NCI-H1694 (cell line): Measurements from ENCODE around the gene SNAPC4.
"Not testable (repeated sequence)": the region's sequence is repeated elsewhere in the genome, so short reads cannot be mapped to it uniquely, and the experiment has no call there.

ENCODE experiments used
- DNase-seq: peaks from one replicate; lab custom pipeline; 2025; lab: John Stamatoyannopoulos, UW

The SNAPC4 gene

DNA sequence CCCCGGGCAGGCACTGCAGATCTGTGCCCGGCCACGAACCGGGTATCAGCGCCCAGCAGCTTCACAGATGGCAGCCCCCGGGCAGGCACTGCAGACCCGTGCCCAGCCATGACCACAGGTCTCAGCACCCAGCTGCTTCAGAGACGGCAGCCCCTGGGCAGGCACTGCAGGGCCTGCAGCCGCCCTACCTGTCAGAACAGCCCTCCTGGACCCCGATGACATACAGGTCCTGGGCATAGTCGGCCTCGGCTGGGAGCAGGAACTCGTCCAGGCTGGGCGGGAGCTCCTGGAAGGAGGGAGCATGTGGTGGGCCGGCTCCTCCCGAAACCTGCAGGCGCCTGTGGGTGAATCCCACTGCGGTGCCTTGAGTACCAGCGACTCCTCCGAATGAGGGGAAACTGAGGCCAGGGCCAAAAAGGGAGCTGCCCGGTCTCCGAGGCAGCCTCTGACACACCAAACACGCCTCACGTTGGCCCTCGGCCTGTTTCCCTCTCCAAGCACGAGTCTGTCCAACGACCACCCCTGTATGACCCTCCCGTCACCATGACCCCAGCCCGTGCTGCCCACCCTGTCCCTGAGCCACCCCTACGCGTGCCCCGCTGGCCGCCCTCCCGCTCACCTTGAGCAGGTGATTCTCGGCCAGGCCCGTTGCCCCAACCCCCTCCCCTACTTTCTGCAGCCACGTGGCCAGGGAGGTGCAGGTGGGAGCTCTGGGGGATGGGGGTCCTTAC, 34.0 kb upstream of the SNAPC4 start:
- no peak for DNase-seq

- DNase-seq, result no peak
These were observed 33.2 kb upstream of the SNAPC4 start for GRCh38 chr9:136433043-136433715.

- no peak for DNase-seq
These were observed 32.6 kb upstream of the SNAPC4 start for GRCh38 chr9:136432591-136432990.

GRCh38 chr9:136431782-136432350, 31.9 kb upstream of the SNAPC4 start:
- DNase-seq, result no peak

GRCh38 chr9:136430588-136431234, 30.7 kb upstream of the SNAPC4 start:
- DNase-seq, result no peak

GRCh38 chr9:136429683-136430491, 29.9 kb upstream of the SNAPC4 start:
- no peak for DNase-seq

GRCh38 chr9:136429075-136429628, 29.2 kb upstream of the SNAPC4 start:
- DNase-seq, result no peak

DNA sequence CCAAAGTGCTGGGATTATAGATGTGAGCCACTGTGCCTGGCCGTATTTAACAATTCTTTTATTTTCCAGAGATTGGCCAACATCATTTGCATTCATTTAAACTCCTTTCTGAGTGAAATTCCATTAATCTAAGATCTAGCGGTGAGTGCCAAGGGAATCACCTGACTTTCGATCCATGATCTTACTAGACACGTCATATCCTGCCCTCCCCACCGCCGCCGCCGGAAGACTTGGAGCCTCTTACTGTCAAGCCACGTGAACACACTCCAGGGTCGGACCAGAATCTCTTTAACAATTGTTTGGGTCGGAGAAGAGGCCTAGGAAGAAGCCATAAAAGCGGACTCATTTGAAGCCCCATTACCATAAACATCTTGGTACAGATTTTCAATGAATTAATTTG, 26.8 kb upstream of the SNAPC4 start:
- DNase-seq, result no peak

DNA sequence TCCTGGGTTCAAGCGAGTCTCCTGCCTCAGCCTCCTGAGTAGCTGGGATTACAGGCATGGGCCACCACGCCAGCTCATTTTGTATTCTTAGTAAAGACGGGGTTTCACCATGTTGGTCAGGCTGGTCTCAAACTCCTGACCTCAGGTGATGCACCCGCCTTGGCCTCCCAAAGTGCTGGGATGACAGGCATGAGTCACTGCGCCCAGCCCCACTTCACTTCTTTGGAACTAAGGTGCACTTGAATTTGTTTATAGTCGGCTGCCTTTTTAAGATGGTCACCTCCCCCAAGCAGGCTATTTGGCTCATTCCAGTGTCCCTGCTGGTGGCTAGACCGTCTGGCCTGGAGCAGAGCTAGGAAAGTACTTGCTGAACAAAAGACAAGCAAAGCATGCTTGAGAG, 25.4 kb upstream of the SNAPC4 start:
- not testable (repeated sequence) for DNase-seq

DNA sequence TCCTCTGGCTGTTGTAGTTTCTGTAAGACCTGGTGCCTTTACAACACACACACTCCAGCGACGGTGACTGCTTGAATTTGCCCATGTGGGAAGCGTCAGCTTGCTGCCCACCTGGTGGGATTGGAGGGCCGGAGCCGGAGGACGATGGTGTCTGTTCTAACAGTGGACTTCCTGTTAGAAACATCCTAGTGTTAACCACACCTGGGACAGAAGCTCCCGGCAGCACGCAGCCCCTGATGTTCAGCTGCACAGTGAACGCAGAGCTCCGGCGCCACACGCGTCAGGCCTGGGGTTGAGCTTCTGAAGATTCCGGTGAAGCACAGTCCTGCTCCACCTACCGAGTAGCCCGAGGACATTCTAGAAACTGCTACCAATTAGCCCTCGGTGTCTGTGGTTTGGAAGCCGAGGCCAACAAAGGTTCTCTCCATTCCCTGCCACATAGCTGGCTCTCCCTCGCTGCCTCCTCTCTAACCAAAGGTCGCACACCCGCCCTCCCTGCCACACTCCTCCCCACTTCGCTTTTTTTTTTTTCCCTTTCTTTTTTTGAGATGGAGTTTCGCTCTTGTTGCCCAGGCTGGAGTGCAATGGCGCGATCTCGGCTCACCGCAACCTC, 24.9 kb upstream of the SNAPC4 start:
- no peak for DNase-seq

GRCh38 chr9:136423432-136424146, 23.6 kb upstream of the SNAPC4 start:
- no peak for DNase-seq

GRCh38 chr9:136422876-136423275, 22.9 kb upstream of the SNAPC4 start:
- DNase-seq, result no peak

DNA sequence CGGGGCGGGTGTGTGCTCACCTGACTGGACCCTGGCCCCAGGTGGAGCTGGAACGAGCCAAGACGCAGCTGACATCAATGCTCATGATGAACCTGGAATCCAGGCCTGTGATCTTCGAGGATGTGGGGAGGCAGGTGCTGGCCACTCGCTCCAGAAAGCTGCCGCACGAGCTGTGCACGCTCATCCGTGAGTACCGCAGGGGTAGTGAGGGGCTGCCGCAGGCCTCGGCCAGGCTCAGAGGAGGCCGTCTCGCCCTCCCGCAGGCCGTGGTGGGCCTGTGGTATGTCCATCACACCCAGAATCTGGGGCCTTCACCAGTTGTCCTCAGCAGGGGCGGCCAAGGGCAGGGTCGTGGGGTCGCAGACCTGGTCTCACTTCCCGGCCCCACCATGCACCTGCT, 21.8 kb upstream of the SNAPC4 start:
- no peak for DNase-seq

- no peak for DNase-seq
These were observed 19.1 kb upstream of the SNAPC4 start for GRCh38 chr9:136419092-136419420.

DNA sequence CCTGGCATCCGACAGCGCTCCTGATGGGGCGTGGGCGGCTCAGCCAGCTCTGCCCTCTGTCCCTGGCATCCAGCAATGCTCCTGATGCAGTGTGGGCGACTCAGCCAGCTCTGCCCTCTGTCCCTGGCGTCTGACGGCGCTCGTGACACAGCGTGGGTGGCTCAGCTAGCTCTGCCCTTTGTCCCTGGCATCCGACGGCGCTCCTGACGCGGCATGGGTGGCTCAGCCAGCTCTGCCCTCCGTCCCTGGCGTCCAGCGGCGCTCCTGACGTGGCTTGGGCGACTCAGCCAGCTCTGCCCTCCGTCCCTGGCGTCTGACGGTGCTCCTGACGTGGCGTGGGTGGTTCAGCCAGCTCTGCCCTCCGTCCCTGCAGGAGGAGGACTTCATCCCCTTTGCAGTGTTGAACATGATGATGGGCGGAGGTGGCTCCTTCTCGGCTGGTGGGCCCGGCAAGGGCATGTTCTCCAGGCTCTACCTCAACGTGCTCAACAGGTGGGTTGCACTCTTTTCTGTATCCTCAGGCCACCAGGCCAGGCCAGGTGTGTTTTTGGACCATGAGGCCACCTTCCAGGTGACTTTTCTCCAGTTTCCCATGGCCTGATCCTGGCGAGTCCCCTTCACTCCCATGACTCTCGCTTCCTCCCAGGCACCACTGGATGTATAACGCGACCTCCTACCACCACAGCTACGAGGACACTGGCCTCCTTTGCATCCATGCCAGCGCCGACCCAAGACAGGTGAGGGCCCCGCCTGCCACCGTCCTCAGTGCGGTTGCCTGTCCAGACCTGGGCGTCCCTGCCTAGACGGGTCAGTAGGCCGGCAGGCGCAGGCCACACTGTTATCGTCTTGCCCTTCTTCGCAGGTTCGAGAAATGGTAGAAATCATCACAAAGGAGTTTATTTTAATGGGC, 18.5 kb upstream of the SNAPC4 start:
- DNase-seq, result no peak

DNA sequence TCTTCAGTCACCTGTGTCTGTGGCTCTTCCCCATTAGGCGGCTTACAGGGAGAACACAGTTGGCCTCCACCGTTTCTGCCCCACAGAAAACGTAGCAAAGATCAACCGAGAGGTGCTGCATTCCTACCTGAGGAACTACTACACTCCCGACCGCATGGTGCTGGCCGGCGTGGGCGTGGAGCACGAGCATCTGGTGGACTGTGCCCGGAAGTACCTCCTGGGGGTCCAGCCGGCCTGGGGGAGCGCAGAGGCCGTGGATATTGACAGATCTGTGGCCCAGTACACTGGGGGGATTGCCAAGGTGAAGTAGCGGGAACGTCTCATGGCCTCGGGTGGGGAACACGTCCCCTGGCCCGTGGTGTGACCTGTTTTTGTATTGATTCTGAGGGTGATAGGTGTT, 16.9 kb upstream of the SNAPC4 start:
- no peak for DNase-seq

DNA sequence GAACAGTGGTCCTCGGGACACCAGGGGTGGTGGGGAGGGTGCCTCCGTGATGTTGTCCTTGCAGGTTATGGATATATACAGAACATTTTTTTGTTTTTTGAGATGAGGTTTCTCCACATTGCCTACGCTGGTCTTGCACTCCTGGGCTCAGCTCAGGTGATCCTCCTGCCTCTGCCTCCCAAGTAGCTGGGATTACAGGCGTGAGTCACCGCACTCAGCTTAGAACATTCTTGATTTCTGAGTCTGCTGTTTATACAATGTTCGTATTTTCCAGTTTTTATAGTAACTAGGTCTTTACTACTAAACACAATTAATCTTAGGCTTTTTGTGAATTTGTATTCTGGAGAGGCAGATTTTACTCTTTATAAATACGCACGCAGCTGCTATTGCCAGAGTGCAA, 16.5 kb upstream of the SNAPC4 start:
- no peak for DNase-seq

DNA sequence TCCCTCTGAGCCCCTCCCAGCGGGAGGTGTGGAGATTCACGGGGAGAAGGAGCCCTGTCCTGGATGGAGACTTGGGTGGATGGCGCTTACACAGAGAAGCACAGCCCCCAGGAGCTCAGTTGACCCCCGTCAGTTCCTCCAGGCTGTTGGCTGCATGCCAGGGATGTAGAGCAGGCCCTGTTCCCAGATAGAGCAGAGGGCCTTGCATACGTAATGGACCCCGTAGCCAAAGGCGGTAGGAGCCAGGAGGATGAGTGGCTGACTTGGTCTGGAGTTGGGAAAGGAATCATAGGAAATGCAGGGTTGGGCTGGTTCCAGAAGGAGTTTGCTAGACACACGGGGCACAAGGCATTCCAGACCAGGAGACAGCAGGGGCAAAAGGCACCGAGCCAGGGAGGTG, 13.0 kb upstream of the SNAPC4 start:
- DNase-seq, result no peak

GRCh38 chr9:136411378-136411777, 11.4 kb upstream of the SNAPC4 start:
- no peak for DNase-seq
